Epithelial cell of proximal tubule (primary cell): ENCODE data around the gene KRTAP22-2. TPM values are rescaled to one million over a fixed set of nuclear protein-coding genes. Genes with fewer than 3 reads are reported as not detected.

Experiments used
- DNase-seq: peaks from one replicate; pipeline ENCODE4 v3.0.0-alpha.2; 2011; ENCODE audit warnings: low read depth
- H3K4me3 ChIP-seq: 2 replicates; pipeline ENCODE4 v1.5.1; 2011; ENCODE audit warnings: low read depth, mild to moderate bottlenecking, low read length
- CTCF ChIP-seq: conservative IDR thresholded peaks from 2 replicates; pipeline ENCODE4 v1.5.1; 2012; ENCODE audit warnings: low read depth, mild to moderate bottlenecking, low read length
- total RNA-seq: library from RNA; depleted of rRNA; stranded (reverse); fragments of >200 nt; gene quantifications from 2 replicates; pipeline ENCODE4 v1.2.3, GENCODE V29; 2015

KRTAP22-2 gene
- total RNA-seq, 1 donor from 2014 or later: not detected

- TF ChIP-seq CTCF: no peak
- H3K4me3 ChIP-seq: no peak overlapping the region
- DNase-seq: no peak
Measured at GRCh38 chr21:30567617-30568016, 22.6 kb downstream of the KRTAP22-2 start.

DNA sequence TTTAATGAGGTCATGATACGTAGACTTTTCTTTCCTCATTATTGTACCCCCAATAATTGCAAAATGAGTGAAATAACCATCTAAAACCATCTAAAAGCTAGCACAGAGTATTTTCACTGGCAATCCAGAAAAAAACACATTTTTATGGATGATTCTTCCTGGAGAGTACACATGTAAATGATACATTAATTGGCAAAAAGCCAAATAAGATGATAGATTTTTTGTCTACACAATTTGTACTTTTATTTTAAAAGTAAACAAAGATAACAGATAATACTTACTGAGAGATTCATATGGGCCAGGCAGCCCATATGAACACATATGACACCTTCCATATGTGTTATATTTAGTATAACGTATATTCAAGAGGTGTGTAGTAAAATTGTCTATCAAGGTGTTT is 26.6 kb downstream of the KRTAP22-2 start:
- no peak for DNase-seq
- H3K4me3 ChIP-seq: no peak overlapping the region
- no peak for TF ChIP-seq CTCF

GRCh38 chr21:30563072-30563471 is 27.1 kb downstream of the KRTAP22-2 start:
- no peak overlapping the region for H3K4me3 ChIP-seq
- no peak for TF ChIP-seq CTCF
- DNase-seq: no peak

- no peak overlapping the region for H3K4me3 ChIP-seq
- TF ChIP-seq CTCF: no peak
- DNase-seq: no peak
Measured at GRCh38 chr21:30561957-30562356, 28.2 kb downstream of the KRTAP22-2 start.

- H3K4me3 ChIP-seq: no peak within 1 kb of the TSS
- DNase-seq: no peak
- TF ChIP-seq CTCF: no peak
Measured at GRCh38 chr21:30561264-30561895, 28.8 kb downstream of the KRTAP22-2 start, which contains the start of gene KRTAP19-7. Gene KRTAP19-7, minus strand, starts transcription at chr21:30561314. Its CDS starts 25 bp downstream, at chr21:30561289.

DNA sequence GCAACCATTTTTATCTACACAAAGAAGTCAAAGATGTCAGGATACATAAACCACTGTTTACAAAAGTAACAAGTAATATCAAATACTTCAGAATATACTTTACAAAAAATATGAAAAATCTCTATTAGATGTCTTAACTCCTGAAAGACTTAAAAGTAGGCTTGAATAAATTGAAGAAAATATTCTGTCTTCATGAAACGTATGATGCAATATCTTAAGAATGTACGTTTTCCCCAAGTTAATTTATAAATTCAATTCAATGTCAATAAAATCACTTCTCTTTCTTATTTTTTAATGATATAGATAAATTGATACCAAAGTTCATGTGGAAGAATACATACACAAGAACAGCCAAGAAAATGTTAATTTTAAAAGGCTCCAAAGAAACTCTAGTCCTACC is 35.1 kb downstream of the KRTAP22-2 start:
- DNase-seq: no peak
- no peak overlapping the region for H3K4me3 ChIP-seq
- no peak for TF ChIP-seq CTCF

DNA sequence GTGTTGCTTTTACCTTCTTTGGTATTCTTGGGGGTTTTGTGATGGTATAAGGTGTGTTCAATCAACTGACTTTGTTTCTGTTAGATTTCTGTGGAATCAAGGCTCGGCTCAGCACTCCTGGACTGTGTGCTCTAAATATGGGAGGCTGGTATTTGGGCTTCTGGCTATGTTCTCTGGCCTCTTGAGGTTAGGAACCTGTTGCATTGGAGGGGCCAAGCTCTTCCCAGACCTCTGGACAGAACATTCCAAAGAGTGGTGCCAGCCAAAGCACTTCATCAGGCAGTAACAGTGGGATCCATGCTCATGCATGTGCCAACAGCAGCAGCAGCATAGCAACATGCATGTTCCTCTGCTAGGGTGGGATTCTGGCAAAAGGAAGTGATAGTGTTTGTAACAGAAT is 37.4 kb downstream of the KRTAP22-2 start:
- DNase-seq: no peak
- no peak overlapping the region for H3K4me3 ChIP-seq
- no peak for TF ChIP-seq CTCF
